GM19324 (cell line): Measurements from ENCODE around the gene TNC.

Experiments used
- ATAC-seq: cut with Tn5 transposase; IDR thresholded peaks from one replicate; pipeline ENCODE4 v1.9.1; 2021; ENCODE audit warnings: mild to moderate bottlenecking, moderate library complexity; ENCODE audit not compliant: unreplicated experiment, low FRiP score

TNC gene

GRCh38 chr9:114988962-114989599, 128.9 kb downstream of the TNC start:
- ATAC-seq = no peak

DNA sequence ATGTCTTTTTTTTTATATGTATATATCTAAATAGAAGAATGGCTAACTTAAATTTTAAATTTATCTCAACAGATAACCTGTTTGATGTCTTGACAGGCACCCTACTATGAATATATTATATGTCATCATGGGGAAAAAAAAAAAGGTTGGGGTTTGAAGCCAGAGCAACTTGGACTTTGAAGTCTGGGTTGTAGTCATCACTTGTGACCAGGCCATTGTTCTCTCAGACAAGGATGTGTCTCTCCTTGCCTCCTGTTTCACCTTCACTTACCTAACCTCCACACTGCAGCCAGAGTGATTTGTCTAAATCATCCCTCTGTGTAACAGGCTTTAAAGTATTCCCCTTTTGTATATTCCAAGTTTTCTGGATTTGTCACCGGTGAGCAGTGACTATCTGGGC, 130.8 kb downstream of the TNC start:
- no peak for ATAC-seq

GRCh38 chr9:114985959-114986501, 131.9 kb downstream of the TNC start:
- ATAC-seq = no peak

- ATAC-seq = no peak
Measured at GRCh38 chr9:114981063-114981462, 136.9 kb downstream of the TNC start.

DNA sequence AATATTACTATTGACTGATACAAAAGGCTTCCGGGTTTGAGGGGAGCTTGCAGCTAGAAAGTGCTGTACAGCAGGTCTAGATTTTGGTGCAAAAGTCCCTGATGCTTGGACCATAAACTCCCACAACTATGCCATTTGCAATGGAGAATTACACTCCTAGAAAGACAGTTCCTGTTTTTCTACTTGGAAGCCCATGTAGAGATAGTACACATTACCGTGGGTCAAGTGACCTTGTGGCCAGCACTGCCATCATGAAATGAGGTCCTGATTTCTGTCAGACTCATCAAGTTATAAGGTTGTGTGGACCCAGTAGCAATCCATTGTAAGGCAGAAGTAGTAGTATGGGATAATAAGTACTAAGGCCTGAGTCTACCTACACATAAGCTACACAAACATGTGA, 144.7 kb downstream of the TNC start:
- ATAC-seq = no peak

GRCh38 chr9:114972510-114973136, 145.3 kb downstream of the TNC start:
- no peak for ATAC-seq
